ENCODE data around the gene RNF5. TPM values are rescaled to one million over a fixed set of nuclear protein-coding genes. Genes with fewer than 3 reads are reported as not detected.

Gene RNF5
- total and polyA plus RNA-seq, 9 of the 15 experiments (the other 6 are each of a cell fraction or from before 2014, with no cell fraction given) = 62.2 to 245 (median 129) TPM

- BruUV-seq (replicated peaks) = no TSS peak
- TF ChIP-seq NEUROD1 (IDR thresholded peaks at IDR 0.05; ENCODE audit: borderline replicate concordance, low read depth, low read length, partially characterized antibody) (no peak), SIN3A (IDR thresholded peaks at IDR 0.05; ENCODE audit: borderline replicate concordance in 2 of 2, control insufficient read depth in 1 of 2, low read depth in 2 of 2, low read length in 2 of 2) (no peak), SP1 (CRISPR knock-in tag; IDR thresholded peaks at IDR 0.05) (no peak), SNAPC5 (CRISPR knock-in tag; IDR thresholded peaks at IDR 0.05) (no peak), ZNF175 (CRISPR knock-in tag; IDR thresholded peaks at IDR 0.05; ENCODE audit: low read depth) (no peak), AFF1 (IDR thresholded peaks at IDR 0.05; ENCODE audit: low read depth in 1 of 2, partially characterized antibody in 2 of 2) (no peak), ARID3B (CRISPR knock-in tag; IDR thresholded peaks at IDR 0.05; ENCODE audit: borderline replicate concordance) (no peak), PRPF4 (IDR thresholded peaks at IDR 0.05; ENCODE audit: insufficient read depth, low read depth, low read length, poor library complexity, severe bottlenecking) (no peak), ZBTB9 (CRISPR knock-in tag; IDR thresholded peaks at IDR 0.05) (no peak), ELK1 (CRISPR knock-in tag; IDR thresholded peaks at IDR 0.05) (no peak), JUNB (CRISPR knock-in tag; conservative IDR thresholded peaks at IDR 0.05) (no peak), KLF1 (tag; IDR thresholded peaks at IDR 0.05) (no peak), TRIM28 (IDR thresholded peaks at IDR 0.05) (no peak)
- Histone ChIP-seq H3K9ac (ENCODE audit: insufficient read depth in 1 of 2, low read depth in 2 of 2, low read length in 2 of 2) (peak overlapping the region in 1 of 2 experiments; percentile 43; a peak in 2 of 4 replicates), H3K4me2 (ENCODE audit: insufficient read depth, low read length) (no peak overlapping the region), H3K79me2 (ENCODE audit: control insufficient read depth, insufficient read depth, low read length) (no peaks in the 10 kb centered on the region), H3K9me1 (ENCODE audit: control insufficient read depth, insufficient read depth, low read length) (no peaks in the 10 kb centered on the region), H3K4me1 (replicated peaks in 1 of 2; ENCODE audit: control insufficient read depth in 2 of 2, insufficient read depth in 2 of 2, low read length in 2 of 2) (peaks cover 7 to 24% of the 10 kb centered on the region in 2 experiments), H4K20me1 (replicated peaks; ENCODE audit: control insufficient read depth, insufficient read depth, low read length) (no peaks in the 10 kb centered on the region), H2AFZ (ENCODE audit: low read depth, low read length) (no peak overlapping the region; the same call in 1 of the 2 replicates), H3K4me3 (no peak overlapping the region), H3K36me3 (ENCODE audit: control insufficient read depth, insufficient read depth, low read length) (no peaks in the 10 kb centered on the region), H3K27ac (ENCODE audit: extremely low read depth, low read depth, low read length) (no peak overlapping the region), H3K27me3 (ENCODE audit: control insufficient read depth in 2 of 2, insufficient read depth in 2 of 2, low read length in 2 of 2) (peaks cover 10 to 12% of the 10 kb centered on the region in 2 experiments; a peak in 4 of 5 replicates), H3K9me3 (replicated peaks; ENCODE audit: control insufficient read depth, insufficient read depth, low read depth, low read length) (no peaks in the 10 kb centered on the region)
- WGBS (ENCODE audit: insufficient coverage, low coverage, missing lambda C conversion rate) = 19% methylated on average over 9 of the region's 9 CpGs
- in situ Hi-C loops (cut with MboI) (no loop called here), intact Hi-C loops (cut with micrococcal nuclease) (no loop called here)
- DNase-seq (ENCODE audit: extremely low read depth in 1 of 4, low spot score in 3 of 4) (no peak), ATAC-seq (no peak), FAIRE-seq (no peak)
- POLR2A ChIA-PET = interaction anchor here (1.8 kb wide), 1 partner anchor 12 kb away, joined by 10 read pairs; the partner anchor contains the start of gene PBX2
- CTCF ChIA-PET (ENCODE audit: low intra/inter-chr PET ratio) = interaction anchor here (0.6 kb wide), 1 partner anchor 34 kb away, joined by 3 read pairs; no protein-coding TSS in a partner anchor
Observed at GRCh38 chr6:32202186-32202585, 24.0 kb downstream of the RNF5 start.

Data from K562 (cell line).